Lung (tissue), 12 donors: ENCODE measurements around the gene BRD7. TPM values are rescaled to one million over a fixed set of nuclear protein-coding genes. Genes with fewer than 3 reads are reported as not detected.

Experiments
- ATAC-seq: fragments of 200-7000 bp; cut with Tn5 transposase; one replicate; pipeline ENCODE4 v1.9.1; 2020; ENCODE audit warnings: moderate number of reproducible peaks; ENCODE audit not compliant: insufficient read depth, low FRiP score
- DNase-seq, 3 donors: peaks; one replicate each; pipeline ENCODE4 v3.0.0-alpha.2; 2013 to 2017
- H3K27ac ChIP-seq, 2 donors: one replicate each; pipeline ENCODE4 v1.5.1; 2013; ENCODE audit warnings: mild to moderate bottlenecking in 2 of 2, moderate library complexity in 2 of 2, control low read depth in 1 of 2, inconsistent platforms in 1 of 2, low read depth in 1 of 2, low read length in 1 of 2
- H3K27me3 ChIP-seq, 3 donors: one replicate each; pipeline ENCODE4 v1.5.1; 2013; ENCODE audit warnings: low read length in 2 of 3; ENCODE audit not compliant: control insufficient read depth in 3 of 3, insufficient read depth in 3 of 3
- H3K36me3 ChIP-seq, 4 donors: one replicate each; pipeline ENCODE4 v1.5.1; 2013; ENCODE audit warnings: low read length in 4 of 4, mild to moderate bottlenecking in 1 of 4, moderate library complexity in 1 of 4; ENCODE audit not compliant: control insufficient read depth in 4 of 4, insufficient read depth in 4 of 4
- H3K4me1 ChIP-seq, 5 donors: one replicate each; pipeline ENCODE4 v1.5.1; 2013; ENCODE audit warnings: low read length in 5 of 5, mild to moderate bottlenecking in 2 of 5, moderate library complexity in 1 of 5; ENCODE audit not compliant: control insufficient read depth in 5 of 5, insufficient read depth in 5 of 5
- H3K4me3 ChIP-seq: one replicate; pipeline ENCODE4 v1.5.1; 2013; ENCODE audit warnings: mild to moderate bottlenecking, control low read depth, moderate library complexity
- H3K9ac ChIP-seq, 2 donors: one replicate each; pipeline ENCODE4 v1.5.1; 2013; ENCODE audit warnings: low read length in 2 of 2, control low read depth in 1 of 2; ENCODE audit not compliant: insufficient read depth in 1 of 2
- H3K9me3 ChIP-seq, 4 donors: one replicate each; pipeline ENCODE4 v1.5.1; 2013; ENCODE audit warnings: low read length in 3 of 4, mild to moderate bottlenecking in 1 of 4, moderate library complexity in 1 of 4; ENCODE audit not compliant: control insufficient read depth in 4 of 4, insufficient read depth in 3 of 4
- CTCF ChIP-seq: IDR thresholded peaks from 2 replicates; pipeline ENCODE4 v1.5.1; 2012; ENCODE audit warnings: mild to moderate bottlenecking; ENCODE audit errors: control extremely low read depth, extremely low read depth
- WGBS, 2 donors: extraction: QIAGEN DNeasy Blood & Tissue Kit; methylation state at CpG; one replicate each; pipeline ENCODE4 v1.1.7; 2013; 5-methylcytosine and 5-hydroxymethylcytosine counted together
- polyA plus RNA-seq, 2 donors: library from polyadenylated mRNA; stranded (reverse); fragments of 200-250 nt; gene quantifications; one replicate each; pipeline ENCODE4 v1.2.1, GENCODE V29; 2013
- total RNA-seq, 2 donors: library from RNA; depleted of rRNA in 1 of 2; stranded (reverse); fragments of >200 nt in 1 of 2; gene quantifications; one replicate each; pipeline ENCODE4 v1.2.1, GENCODE V29; 2014 to 2021
- donor health status: control.
- donor health status: control.
- donor health status: Bipolar disorder and iron deficiency.
- donor health status: healthy.
- donor health status: DM: yes; HTN: yes; CAD: no.

Gene BRD7
- total and polyA plus RNA-seq, 4 donors, result 33.9 to 54.6 (median 53.5) TPM

- H3K9me3 ChIP-seq, result no peaks in the 10 kb centered on the region
- DNase-seq (no peak), ATAC-seq (no peak)
- H3K27ac ChIP-seq, result no peak overlapping the region
- H3K4me3 ChIP-seq, result no peak overlapping the region
- H3K9ac ChIP-seq, result no peak overlapping the region
- 88 to 95% methylated on average over 23 of the region's 23 CpGs for WGBS, 2 donors
- no peaks in the 10 kb centered on the region for H3K27me3 ChIP-seq
- peaks cover 0 to 18% (median 3%) of the 10 kb centered on the region in 5 donors for H3K4me1 ChIP-seq
- no peak for TF ChIP-seq CTCF
- peaks cover 0 to 44% (median 0%) of the 10 kb centered on the region in 4 donors for H3K36me3 ChIP-seq
Observed at GRCh38 chr16:50300942-50301625, 67.7 kb downstream of the BRD7 start.

- Histone ChIP-seq H3K4me3 (no peak overlapping the region), H3K9ac (no peak overlapping the region), H3K27ac (no peak overlapping the region), H3K9me3 (no peaks in the 10 kb centered on the region), H3K27me3 (no peaks in the 10 kb centered on the region), H3K4me1 (peaks cover 0 to 18% (median 3%) of the 10 kb centered on the region in 5 donors), H3K36me3 (peaks cover 0 to 45% (median 0%) of the 10 kb centered on the region in 4 donors)
- WGBS, 2 donors, result 93 to 94% methylated on average over 12 of the region's 12 CpGs
- ATAC-seq (no peak), DNase-seq (no peak)
- TF ChIP-seq CTCF, result no peak
Observed at GRCh38 chr16:50299508-50300105, 69.2 kb downstream of the BRD7 start.

- no peaks in the 10 kb centered on the region for H3K27me3 ChIP-seq
- H3K9ac ChIP-seq, result no peak overlapping the region
- 92 to 94% methylated on average over 28 to 29 of the region's 29 CpGs for WGBS, 2 donors
- TF ChIP-seq CTCF, result no peak
- peaks cover 0 to 47% (median 0%) of the 10 kb centered on the region in 4 donors for H3K36me3 ChIP-seq
- H3K27ac ChIP-seq, result no peak overlapping the region
- no peaks in the 10 kb centered on the region for H3K9me3 ChIP-seq
- no peak overlapping the region for H3K4me3 ChIP-seq
- DNase-seq (no peak), ATAC-seq (no peak)
- H3K4me1 ChIP-seq, result peaks cover 0 to 14% (median 0%) of the 10 kb centered on the region in 5 donors
Observed at GRCh38 chr16:50298591-50299507, 69.9 kb downstream of the BRD7 start.
